Glutamatergic neuron (in vitro differentiated cells): ENCODE data around the gene ALDH3B2. TPM values are rescaled to one million over a fixed set of nuclear protein-coding genes. Genes with fewer than 3 reads are reported as not detected.

Experiments used
- DNase-seq: peaks from one replicate; pipeline ENCODE4 v3.0.0; 2022
- H3K27ac Mint-ChIP-seq: one replicate; pipeline ENCODE4 v1.8.0; 2020; ENCODE audit warnings: mild to moderate bottlenecking, mixed read lengths, inconsistent platforms; ENCODE audit not compliant: unreplicated experiment
- H3K27me3 Mint-ChIP-seq: one replicate; pipeline ENCODE4 v1.8.0; 2020; ENCODE audit warnings: mild to moderate bottlenecking, moderate library complexity, mixed read lengths, inconsistent platforms; ENCODE audit not compliant: unreplicated experiment
- H3K36me3 Mint-ChIP-seq: one replicate; pipeline ENCODE4 v1.8.0; 2020; ENCODE audit warnings: mild to moderate bottlenecking, mixed read lengths, inconsistent platforms; ENCODE audit not compliant: unreplicated experiment
- H3K4me1 Mint-ChIP-seq: one replicate; pipeline ENCODE4 v1.8.0; 2020; ENCODE audit warnings: mild to moderate bottlenecking, low read depth, mixed read lengths, inconsistent platforms; ENCODE audit not compliant: unreplicated experiment
- H3K4me3 Mint-ChIP-seq: one replicate; pipeline ENCODE4 v1.8.0; 2020; ENCODE audit warnings: mild to moderate bottlenecking, mixed read lengths, inconsistent platforms; ENCODE audit not compliant: unreplicated experiment
- H3K9me3 Mint-ChIP-seq: one replicate; pipeline ENCODE4 v1.8.0; 2020; ENCODE audit warnings: mild to moderate bottlenecking, moderate library complexity, mixed read lengths, inconsistent platforms; ENCODE audit not compliant: unreplicated experiment
- CTCF ChIP-seq: fragments of 200-600 bp; sonication (generic); IDR thresholded peaks from one replicate; pipeline ENCODE4 v1.5.0; 2021; ENCODE audit not compliant: partially characterized antibody, unreplicated experiment
- total RNA-seq: library from RNA; stranded (reverse); fragmentation: NEBNext Ultra II Directional; extraction: Animal tissue kit (Norgen Biotek cat#: 25700); gene quantifications from one replicate; pipeline ENCODE4 v1.2.1, GENCODE V29; 2021; ENCODE audit not compliant: unreplicated experiment

Gene ALDH3B2
- total RNA-seq, 1 donor from 2014 or later = not detected

- no peak for DNase-seq
These were observed 22.2 kb downstream of the ALDH3B2 start for GRCh38 chr11:67651976-67652781.

GRCh38 chr11:67649634-67650510 lies 24.6 kb downstream of the ALDH3B2 start:
- H3K36me3 Mint-ChIP-seq = no peaks in the 10 kb centered on the region

More at GRCh38 chr11:67651976-67652781, 22.2 kb downstream of the ALDH3B2 start:
- Mint-ChIP-seq H3K4me1 (peaks cover under 1% of the 10 kb centered on the region), H3K4me3 (no peak overlapping the region), H3K36me3 (no peaks in the 10 kb centered on the region), H3K27me3 (peaks cover 6% of the 10 kb centered on the region), H3K9me3 (no peaks in the 10 kb centered on the region), H3K27ac (no peak overlapping the region)
- no peak for TF ChIP-seq CTCF

GRCh38 chr11:67648796-67649613 lies 25.4 kb downstream of the ALDH3B2 start:
- peaks cover 8% of the 10 kb centered on the region for H3K27me3 Mint-ChIP-seq
- H3K36me3 Mint-ChIP-seq = no peaks in the 10 kb centered on the region
- H3K4me3 Mint-ChIP-seq = no peak overlapping the region
- TF ChIP-seq CTCF = no peak
- H3K27ac Mint-ChIP-seq = no peak overlapping the region
- DNase-seq = no peak
- H3K4me1 Mint-ChIP-seq = peaks cover 3% of the 10 kb centered on the region
- H3K9me3 Mint-ChIP-seq = no peaks in the 10 kb centered on the region

More at GRCh38 chr11:67649634-67650510, 24.6 kb downstream of the ALDH3B2 start:
- no peak for TF ChIP-seq CTCF
- H3K27me3 Mint-ChIP-seq = peaks cover 8% of the 10 kb centered on the region
- H3K27ac Mint-ChIP-seq = no peak overlapping the region
- H3K4me1 Mint-ChIP-seq = peaks cover 3% of the 10 kb centered on the region
- H3K9me3 Mint-ChIP-seq = no peaks in the 10 kb centered on the region
- H3K4me3 Mint-ChIP-seq = no peak overlapping the region
- no peak for DNase-seq

- peaks cover 8% of the 10 kb centered on the region for H3K27me3 Mint-ChIP-seq
- H3K36me3 Mint-ChIP-seq = no peaks in the 10 kb centered on the region
- TF ChIP-seq CTCF = peak; percentile 12
- H3K27ac Mint-ChIP-seq = no peak overlapping the region
- no peak overlapping the region for H3K4me3 Mint-ChIP-seq
- peaks cover 3% of the 10 kb centered on the region for H3K4me1 Mint-ChIP-seq
- peaks cover under 1% of the 10 kb centered on the region for H3K9me3 Mint-ChIP-seq
- no peak for DNase-seq
These were observed 26.2 kb downstream of the ALDH3B2 start for GRCh38 chr11:67648140-67648795.
